Smooth muscle cell (in vitro differentiated cells): ENCODE results near the gene ARHGAP6. TPM values are rescaled to one million over a fixed set of nuclear protein-coding genes. Genes with fewer than 3 reads are reported as not detected.
"Not testable (repeated sequence)": the region's sequence is repeated elsewhere in the genome, so short reads cannot be mapped to it uniquely, and the experiment has no call there.

Experiments used
- DNase-seq: peaks from one replicate; lab custom pipeline; 2025; ENCODE audit not compliant: unreplicated experiment; lab: John Stamatoyannopoulos, UW
- H2AFZ ChIP-seq: fragments of 200-600 bp; sonication (generic); 2 replicates; pipeline ENCODE4 v1.6.0; 2016; ENCODE audit warnings: antibody characterized with exemption, low read depth, mild to moderate bottlenecking
- H3F3A ChIP-seq: fragments of 200-600 bp; sonication (generic); 2 replicates; pipeline ENCODE4 v1.6.0; 2017; ENCODE audit warnings: antibody characterized with exemption, low read depth
- H3K27ac ChIP-seq: fragments of 200-600 bp; sonication (generic); 2 replicates; pipeline ENCODE4 v1.5.1; 2016; ENCODE audit warnings: low read depth, mild to moderate bottlenecking
- H3K27me3 ChIP-seq: fragments of 200-600 bp; sonication (generic); 2 replicates; pipeline ENCODE4 v1.6.1; 2016; ENCODE audit warnings: low read depth, mild to moderate bottlenecking
- H3K36me3 ChIP-seq: fragments of 200-600 bp; sonication (generic); 2 replicates; pipeline ENCODE4 v1.5.1; 2016; ENCODE audit warnings: low read depth
- H3K4me1 ChIP-seq: fragments of 200-600 bp; sonication (generic); 2 replicates; pipeline ENCODE4 v1.5.1; 2016; ENCODE audit warnings: low read depth
- H3K4me2 ChIP-seq: fragments of 200-600 bp; sonication (generic); 2 replicates; pipeline ENCODE4 v1.6.0; 2016; ENCODE audit warnings: mild to moderate bottlenecking
- H3K4me3 ChIP-seq: fragments of 200-600 bp; sonication (generic); 2 replicates; pipeline ENCODE4 v1.5.1; 2016; ENCODE audit warnings: mild to moderate bottlenecking
- H3K79me2 ChIP-seq: fragments of 200-600 bp; sonication (generic); 2 replicates; pipeline ENCODE4 v1.6.0; 2016; ENCODE audit warnings: low read depth, mild to moderate bottlenecking
- H3K9ac ChIP-seq: fragments of 200-600 bp; sonication (generic); 2 replicates; pipeline ENCODE4 v1.6.0; 2016; ENCODE audit warnings: low read depth
- H3K9me3 ChIP-seq: fragments of 200-600 bp; sonication (generic); replicated peaks from 2 replicates; pipeline ENCODE4 v1.5.1; 2016; ENCODE audit warnings: low read depth
- H4K20me1 ChIP-seq: fragments of 200-600 bp; sonication (generic); 2 replicates; pipeline ENCODE4 v1.6.0; 2016; ENCODE audit warnings: low read depth
- WGBS: methylation state at CpG from one replicate; pipeline ENCODE4 v1.1.7; 2016; ENCODE audit warnings: low lambda C conversion rate; 5-methylcytosine and 5-hydroxymethylcytosine counted together
- polyA plus RNA-seq: library from polyadenylated mRNA; unstranded; fragments of >200 nt; fragmentation: Nextera tagmentation; extraction: Ambion mirVana; gene quantifications from 2 replicates; pipeline ENCODE4 v1.2.1, GENCODE V29; 2016
- total RNA-seq: library from RNA; depleted of rRNA; stranded (reverse); fragments of >200 nt; gene quantifications from 2 replicates; pipeline ENCODE4 v1.2.3, GENCODE V29; 2014
- TF ChIP-seq, protein P1 (sequence below): fragments of 200-600 bp; sonication (generic); IDR thresholded peaks from 2 replicates; pipeline ENCODE4 v1.5.1; 2017; ENCODE audit warnings: borderline replicate concordance, mild to moderate bottlenecking, antibody characterized with exemption; ENCODE audit not compliant: insufficient read depth, poor library complexity, severe bottlenecking

ARHGAP6 gene
- total and polyA plus RNA-seq, 2 experiments from 2014 or later, result 0.55 to 0.90 TPM

DNA sequence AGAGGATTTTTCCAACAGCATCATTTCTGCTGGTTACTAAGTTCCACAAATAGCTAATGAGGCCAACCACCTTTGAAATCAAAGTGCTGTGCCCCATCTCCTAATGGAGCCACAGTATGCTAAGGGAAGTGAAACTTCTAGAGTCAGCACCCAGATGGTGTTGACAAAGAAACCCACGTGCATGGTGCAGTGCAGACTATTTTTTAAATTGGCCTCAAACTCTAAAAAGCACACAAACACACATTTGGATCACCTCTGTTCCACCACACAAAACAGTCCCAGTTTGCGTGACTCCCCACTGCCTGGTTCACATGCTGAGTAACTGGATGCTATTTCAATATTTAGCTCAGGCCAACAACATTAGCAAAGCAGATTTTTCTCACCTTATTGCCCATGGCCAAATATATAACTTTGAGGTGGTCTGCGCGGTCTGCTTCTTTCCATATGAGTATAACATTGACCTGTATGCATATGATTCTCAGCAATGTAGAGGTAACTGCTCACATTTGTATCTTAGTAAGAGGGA lies 302.6 kb downstream of the ARHGAP6 start:
- Histone ChIP-seq H2AFZ (no peak overlapping the region), H3F3A (no peaks in the 10 kb centered on the region), H3K4me3 (no peak overlapping the region), H3K27ac (no peak overlapping the region), H3K9me3 (no peaks in the 10 kb centered on the region), H3K4me2 (no peak overlapping the region), H3K27me3 (no peaks in the 10 kb centered on the region), H3K9ac (no peak overlapping the region), H4K20me1 (no peaks in the 10 kb centered on the region), H3K79me2 (no peaks in the 10 kb centered on the region), H3K36me3 (no peaks in the 10 kb centered on the region), H3K4me1 (no peaks in the 10 kb centered on the region)
- 77% methylated on average over 4 of the region's 4 CpGs for WGBS
- TF ChIP-seq, protein P1, sequence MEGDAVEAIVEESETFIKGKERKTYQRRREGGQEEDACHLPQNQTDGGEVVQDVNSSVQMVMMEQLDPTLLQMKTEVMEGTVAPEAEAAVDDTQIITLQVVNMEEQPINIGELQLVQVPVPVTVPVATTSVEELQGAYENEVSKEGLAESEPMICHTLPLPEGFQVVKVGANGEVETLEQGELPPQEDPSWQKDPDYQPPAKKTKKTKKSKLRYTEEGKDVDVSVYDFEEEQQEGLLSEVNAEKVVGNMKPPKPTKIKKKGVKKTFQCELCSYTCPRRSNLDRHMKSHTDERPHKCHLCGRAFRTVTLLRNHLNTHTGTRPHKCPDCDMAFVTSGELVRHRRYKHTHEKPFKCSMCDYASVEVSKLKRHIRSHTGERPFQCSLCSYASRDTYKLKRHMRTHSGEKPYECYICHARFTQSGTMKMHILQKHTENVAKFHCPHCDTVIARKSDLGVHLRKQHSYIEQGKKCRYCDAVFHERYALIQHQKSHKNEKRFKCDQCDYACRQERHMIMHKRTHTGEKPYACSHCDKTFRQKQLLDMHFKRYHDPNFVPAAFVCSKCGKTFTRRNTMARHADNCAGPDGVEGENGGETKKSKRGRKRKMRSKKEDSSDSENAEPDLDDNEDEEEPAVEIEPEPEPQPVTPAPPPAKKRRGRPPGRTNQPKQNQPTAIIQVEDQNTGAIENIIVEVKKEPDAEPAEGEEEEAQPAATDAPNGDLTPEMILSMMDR, result no peak
- no peak for DNase-seq

DNA sequence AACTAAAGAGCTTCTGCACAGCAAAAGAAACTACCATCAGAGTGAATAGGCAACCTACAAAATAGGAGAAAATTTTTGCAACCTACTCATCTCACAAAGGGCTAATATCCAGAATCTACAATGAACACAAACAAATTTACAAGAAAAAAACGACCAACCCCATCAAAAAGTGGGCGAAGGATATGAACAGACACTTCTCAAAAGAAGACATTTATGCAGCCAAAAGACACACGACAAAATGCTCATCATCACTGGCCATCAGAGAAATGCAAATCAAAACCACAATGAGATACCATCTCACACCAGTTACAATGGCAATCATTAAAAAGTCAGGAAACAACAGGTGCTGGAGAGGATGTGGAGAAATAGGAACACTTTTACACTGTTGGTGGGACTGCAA lies 304.1 kb downstream of the ARHGAP6 start:
- not testable (repeated sequence) for H3K4me1 ChIP-seq, H3K27ac ChIP-seq, H3F3A ChIP-seq, H3K79me2 ChIP-seq, H4K20me1 ChIP-seq, H3K4me3 ChIP-seq, H2AFZ ChIP-seq, H3K27me3 ChIP-seq, H3K36me3 ChIP-seq, H3K4me2 ChIP-seq, H3K9me3 ChIP-seq, DNase-seq, H3K9ac ChIP-seq
- 59% methylated on average over 3 of the region's 3 CpGs for WGBS

DNA sequence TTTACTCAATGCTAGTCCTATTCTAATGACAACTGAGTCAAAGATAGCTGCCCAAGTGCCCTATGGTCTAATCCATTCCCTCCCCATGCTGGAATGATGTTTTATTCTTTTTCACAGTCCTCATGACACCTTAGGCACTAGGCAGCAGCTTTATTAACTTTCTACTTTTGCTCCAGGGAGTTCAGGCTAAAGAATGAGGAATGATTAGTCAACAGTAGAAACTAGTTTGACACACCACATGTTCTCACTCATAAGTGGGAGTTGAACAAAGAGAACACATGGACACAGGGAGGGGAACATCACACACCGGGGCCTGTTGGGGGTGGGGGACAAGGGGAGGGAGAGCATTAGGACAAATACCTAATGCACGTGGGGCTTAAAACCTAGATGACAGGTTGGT lies 309.8 kb downstream of the ARHGAP6 start:
- H3K9me3 ChIP-seq, DNase-seq, H3K27ac ChIP-seq, H3F3A ChIP-seq, H3K4me1 ChIP-seq, H2AFZ ChIP-seq, H3K27me3 ChIP-seq, H3K79me2 ChIP-seq, H3K4me2 ChIP-seq, H3K36me3 ChIP-seq, H4K20me1 ChIP-seq, H3K4me3 ChIP-seq, H3K9ac ChIP-seq: not testable (repeated sequence)
- WGBS, result no CpG with 5 or more reads among the region's 2 CpGs

DNA sequence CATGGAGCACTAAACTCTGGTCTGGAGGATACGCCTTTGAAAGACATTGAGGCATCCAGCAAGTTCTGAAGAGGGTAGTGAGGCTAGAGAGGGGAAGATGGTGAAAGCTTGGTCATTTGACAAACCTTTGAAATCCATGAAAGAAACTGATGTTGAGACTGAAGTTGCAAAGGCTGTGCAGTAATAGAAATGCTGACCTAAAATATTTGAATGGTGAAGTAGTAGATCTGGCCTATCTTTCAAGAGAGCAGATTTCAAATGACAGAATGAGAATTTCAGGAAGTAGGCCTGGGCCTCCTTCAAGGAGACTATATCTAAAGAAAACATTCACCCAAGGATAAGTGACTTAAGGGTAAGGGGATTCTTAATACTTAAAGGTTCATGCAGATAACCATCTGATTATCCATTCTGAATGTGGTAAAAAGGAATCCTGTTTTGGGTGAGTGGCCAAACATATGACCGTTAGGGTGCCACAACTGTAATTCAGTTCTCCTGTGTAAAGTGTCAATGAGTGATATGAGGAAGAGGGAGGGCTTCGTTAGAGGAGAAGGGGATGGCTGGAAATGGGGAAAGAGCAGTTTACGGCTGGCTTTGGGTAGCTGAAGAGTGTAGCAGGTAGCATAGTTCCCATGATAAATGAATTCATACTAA lies 310.3 kb downstream of the ARHGAP6 start:
- H3K36me3 ChIP-seq, result no peaks in the 10 kb centered on the region
- H3K9me3 ChIP-seq, result no peaks in the 10 kb centered on the region
- no peaks in the 10 kb centered on the region for H3K27me3 ChIP-seq
- DNase-seq, result no peak
- TF ChIP-seq, protein P1, result no peak
- no peak overlapping the region for H3K27ac ChIP-seq
- 88% methylated on average over 4 of the region's 4 CpGs for WGBS
- H3K9ac ChIP-seq, result no peak overlapping the region
- no peaks in the 10 kb centered on the region for H4K20me1 ChIP-seq
- H3K4me3 ChIP-seq, result no peak overlapping the region
- H2AFZ ChIP-seq, result no peak overlapping the region
- H3K79me2 ChIP-seq, result no peaks in the 10 kb centered on the region
- H3K4me2 ChIP-seq, result no peak overlapping the region
- H3F3A ChIP-seq, result no peaks in the 10 kb centered on the region
- H3K4me1 ChIP-seq, result no peaks in the 10 kb centered on the region

DNA sequence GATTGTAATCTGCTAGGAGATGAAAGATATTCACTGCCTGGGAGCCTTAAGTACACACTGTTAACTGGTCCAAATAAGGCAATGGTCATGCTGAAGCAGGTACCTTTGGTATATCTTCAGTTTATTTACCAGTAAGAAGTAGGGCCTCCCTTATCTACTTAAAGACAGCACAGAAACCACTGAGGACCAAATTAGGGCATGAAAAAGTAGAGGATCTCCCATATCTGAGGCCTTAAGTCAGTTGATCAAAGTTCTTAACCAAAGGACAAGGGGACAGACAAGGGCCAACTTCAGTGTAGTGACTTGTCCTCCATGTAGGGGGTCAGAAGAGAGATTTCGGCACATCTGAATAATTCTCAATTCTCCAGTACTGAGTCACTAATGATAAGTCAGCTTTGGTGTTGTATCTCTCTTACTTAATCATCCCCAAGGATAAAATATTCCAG lies 313.4 kb downstream of the ARHGAP6 start:
- H3K4me2 ChIP-seq, result no peak overlapping the region
- H3F3A ChIP-seq, result no peaks in the 10 kb centered on the region
- TF ChIP-seq, protein P1, result no peak
- H3K27ac ChIP-seq, result no peak overlapping the region
- DNase-seq, result no peak
- H2AFZ ChIP-seq, result no peak overlapping the region
- no peaks in the 10 kb centered on the region for H3K79me2 ChIP-seq
- H3K9ac ChIP-seq, result no peak overlapping the region
- H3K36me3 ChIP-seq, result no peaks in the 10 kb centered on the region
- 48% methylated on average over 1 of the region's 1 CpG for WGBS
- no peaks in the 10 kb centered on the region for H3K4me1 ChIP-seq
- H3K27me3 ChIP-seq, result no peaks in the 10 kb centered on the region
- H4K20me1 ChIP-seq, result no peaks in the 10 kb centered on the region
- no peaks in the 10 kb centered on the region for H3K9me3 ChIP-seq
- no peak overlapping the region for H3K4me3 ChIP-seq
